Measurements from ENCODE around the gene SMG9. TPM values are rescaled to one million over a fixed set of nuclear protein-coding genes. Genes with fewer than 3 reads are reported as not detected.

Gene SMG9
- total and polyA plus RNA-seq, 2 of the 13 experiments (the other 11 are each of a cell fraction or from before 2014, with no cell fraction given) = 16.1 to 18.7 TPM

- Histone ChIP-seq H3K36me3 (replicated peaks in 1 of 2; ENCODE audit: control insufficient read depth in 1 of 2, insufficient read depth in 2 of 2, low read length in 2 of 2) (no peaks in the 10 kb centered on the region), H3K4me2 (ENCODE audit: low read depth, low read length) (no peak overlapping the region), H3K27ac (ENCODE audit: extremely low read length, insufficient read depth, low read length) (no peak overlapping the region), H2AFZ (ENCODE audit: low read length) (no peak overlapping the region), H3K79me2 (ENCODE audit: insufficient read depth, low read length) (no peaks in the 10 kb centered on the region), H4K20me1 (ENCODE audit: insufficient read depth, low read length) (no peaks in the 10 kb centered on the region), H3K9me3 (ENCODE audit: low read length) (no peaks in the 10 kb centered on the region), H3K4me3 (replicated peaks in 1 of 3; ENCODE audit: insufficient read depth in 1 of 3, low read depth in 2 of 3, low read length in 3 of 3) (no peak overlapping the region), H3K4me1 (ENCODE audit: insufficient read depth, low read length) (peaks cover 6% of the 10 kb centered on the region), H3K27me3 (ENCODE audit: control insufficient read depth in 1 of 2, insufficient read depth in 2 of 2, low read length in 2 of 2) (no peaks in the 10 kb centered on the region), H3K9ac (ENCODE audit: insufficient read depth, low read depth, low read length) (no peak overlapping the region)
- DNase-seq (ENCODE audit: low spot score) (no peak), FAIRE-seq (no peak), ATAC-seq (no peak)
- CTCF ChIA-PET (ENCODE audit: low intra/inter-chr PET ratio, low total read pairs) = interaction anchor here (2.5 kb wide), 1 partner anchor 41 kb away, joined by 30 read pairs; no protein-coding TSS in a partner anchor
- WGBS (ENCODE audit: low lambda C conversion rate) = 0% methylated on average over 1 of the region's 1 CpG
- intact Hi-C loops (cut with micrococcal nuclease; ENCODE audit: unreplicated experiment) = no loop called here
- in situ Hi-C loops (cut with HindIII; ENCODE audit: extremely low pct_ligation_motif_present, low pct_unique_long_range_greater_than_20kb) = no loop called here
- POLR2A ChIA-PET = no interaction called here
- BruUV-seq (replicated peaks) = no TSS peak
- no peak for TF ChIP-seq ZBTB2 (CRISPR knock-in tag; IDR thresholded peaks at IDR 0.05; ENCODE audit: low read depth)
- TF ChIP-seq TRAFD1 (CRISPR knock-in tag; IDR thresholded peaks at IDR 0.05; ENCODE audit: borderline replicate concordance) = no peak
- TF ChIP-seq ZBTB3 (CRISPR knock-in tag; IDR thresholded peaks at IDR 0.05; ENCODE audit: borderline replicate concordance, low read depth) = no peak
- TF ChIP-seq PRMT3 (CRISPR knock-in tag; IDR thresholded peaks at IDR 0.05; ENCODE audit: borderline replicate concordance, low read depth) = no peak
- no peak for TF ChIP-seq XBP1 (CRISPR knock-in tag; IDR thresholded peaks at IDR 0.05)
- no peak for TF ChIP-seq ZSCAN20 (CRISPR knock-in tag; IDR thresholded peaks at IDR 0.05; ENCODE audit: borderline replicate concordance)
- no peak for TF ChIP-seq ZHX1 (CRISPR knock-in tag; IDR thresholded peaks at IDR 0.05; ENCODE audit: low read depth)
- no peak for TF ChIP-seq HINFP (CRISPR knock-in tag; IDR thresholded peaks at IDR 0.05; ENCODE audit: low read depth)
- TF ChIP-seq HES4 (CRISPR knock-in tag; IDR thresholded peaks at IDR 0.05; ENCODE audit: borderline replicate concordance) = no peak
- TF ChIP-seq GATAD1 (CRISPR knock-in tag; IDR thresholded peaks at IDR 0.05) = no peak
- no peak for TF ChIP-seq ZNF749 (CRISPR knock-in tag; IDR thresholded peaks at IDR 0.05; ENCODE audit: borderline replicate concordance)
- TF ChIP-seq CTCF (CRISPR knock-in tag; IDR thresholded peaks at IDR 0.05) = no peak
- TF ChIP-seq ZNF331 (CRISPR knock-in tag; IDR thresholded peaks at IDR 0.05) = no peak
- TF ChIP-seq PCBP2 (optimal IDR thresholded peaks at IDR 0.05; ENCODE audit: low read depth, low read length, poor library complexity, severe bottlenecking) = no peak
These were observed 31.9 kb upstream of the SMG9 start for GRCh38 chr19:43786665-43787064.

Measured in HepG2 (cell line).